ENCODE data around the gene INPP5K.
"Not testable (repeated sequence)": the region's sequence is repeated elsewhere in the genome, so short reads cannot be mapped to it uniquely, and the experiment has no call there.

- TF ChIP-seq, protein P1, sequence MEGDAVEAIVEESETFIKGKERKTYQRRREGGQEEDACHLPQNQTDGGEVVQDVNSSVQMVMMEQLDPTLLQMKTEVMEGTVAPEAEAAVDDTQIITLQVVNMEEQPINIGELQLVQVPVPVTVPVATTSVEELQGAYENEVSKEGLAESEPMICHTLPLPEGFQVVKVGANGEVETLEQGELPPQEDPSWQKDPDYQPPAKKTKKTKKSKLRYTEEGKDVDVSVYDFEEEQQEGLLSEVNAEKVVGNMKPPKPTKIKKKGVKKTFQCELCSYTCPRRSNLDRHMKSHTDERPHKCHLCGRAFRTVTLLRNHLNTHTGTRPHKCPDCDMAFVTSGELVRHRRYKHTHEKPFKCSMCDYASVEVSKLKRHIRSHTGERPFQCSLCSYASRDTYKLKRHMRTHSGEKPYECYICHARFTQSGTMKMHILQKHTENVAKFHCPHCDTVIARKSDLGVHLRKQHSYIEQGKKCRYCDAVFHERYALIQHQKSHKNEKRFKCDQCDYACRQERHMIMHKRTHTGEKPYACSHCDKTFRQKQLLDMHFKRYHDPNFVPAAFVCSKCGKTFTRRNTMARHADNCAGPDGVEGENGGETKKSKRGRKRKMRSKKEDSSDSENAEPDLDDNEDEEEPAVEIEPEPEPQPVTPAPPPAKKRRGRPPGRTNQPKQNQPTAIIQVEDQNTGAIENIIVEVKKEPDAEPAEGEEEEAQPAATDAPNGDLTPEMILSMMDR (IDR thresholded peaks at IDR 0.05; ENCODE audit: low read depth, low read length, poor library complexity, severe bottlenecking), result not testable (repeated sequence)
- not testable (repeated sequence) for TF ChIP-seq EZH2phosphoT487 (IDR thresholded peaks at IDR 0.05; ENCODE audit: borderline replicate concordance, low read length)
These were observed 70.7 kb downstream of the INPP5K start for GRCh38 chr17:1445695-1446094.

Measured in DOHH2 (cell line).